ENCODE results near the gene BPIFB3. TPM values are rescaled to one million over a fixed set of nuclear protein-coding genes. Genes with fewer than 3 reads are reported as not detected.
"Not testable (repeated sequence)": the region's sequence is repeated elsewhere in the genome, so short reads cannot be mapped to it uniquely, and the experiment has no call there.

Gene BPIFB3
- total RNA-seq, 1 donor from 2014 or later, result not detected

DNA sequence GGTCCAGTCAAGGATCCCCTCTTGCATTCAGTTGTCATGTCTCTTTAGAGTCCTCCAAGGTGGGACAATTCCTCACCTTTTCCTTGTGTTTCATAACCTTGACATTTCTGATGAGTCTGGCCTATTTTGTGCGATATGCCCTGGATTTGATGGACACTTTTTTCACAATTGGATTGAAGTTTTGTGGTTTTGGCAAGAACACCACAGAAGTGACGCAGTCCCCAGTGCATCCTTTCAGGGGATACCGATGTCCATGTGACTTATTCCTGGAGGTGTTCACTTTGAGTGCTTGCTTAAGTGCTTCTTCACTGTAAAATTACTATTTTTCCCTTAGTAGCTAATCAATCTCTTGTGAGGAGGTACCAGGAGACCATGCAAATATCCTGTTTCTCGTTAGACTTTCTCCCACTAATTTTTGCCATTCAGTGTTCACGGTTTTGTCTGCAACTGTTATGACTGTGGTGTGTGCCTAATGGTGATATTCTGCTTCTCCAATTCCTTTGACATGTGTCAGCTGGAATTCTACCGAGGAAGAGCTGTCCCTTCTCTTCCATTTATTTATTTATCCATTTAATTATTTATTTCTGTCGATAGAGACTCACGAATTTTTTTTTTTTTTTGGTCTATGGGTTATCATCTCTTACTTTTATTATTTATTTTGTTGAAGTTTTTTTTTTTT, 56.6 kb downstream of the BPIFB3 start:
- no peaks in the 10 kb centered on the region for H3K36me3 Mint-ChIP-seq (ENCODE audit: low read depth)
- H3K27ac Mint-ChIP-seq (ENCODE audit: unreplicated experiment), result no peak overlapping the region
- DNase-seq (ENCODE audit: low spot score), result no peak
- no peak for TF ChIP-seq CTCF (IDR thresholded peaks at IDR 0.05)
- no peaks in the 10 kb centered on the region for H3K9me3 Mint-ChIP-seq (ENCODE audit: low read depth)
- peaks cover 22% of the 10 kb centered on the region for H3K27me3 Mint-ChIP-seq (ENCODE audit: low read depth)
- H3K4me1 Mint-ChIP-seq (ENCODE audit: low read depth), result peaks cover 8% of the 10 kb centered on the region
- no peak overlapping the region for H3K4me3 Mint-ChIP-seq (ENCODE audit: unreplicated experiment)

DNA sequence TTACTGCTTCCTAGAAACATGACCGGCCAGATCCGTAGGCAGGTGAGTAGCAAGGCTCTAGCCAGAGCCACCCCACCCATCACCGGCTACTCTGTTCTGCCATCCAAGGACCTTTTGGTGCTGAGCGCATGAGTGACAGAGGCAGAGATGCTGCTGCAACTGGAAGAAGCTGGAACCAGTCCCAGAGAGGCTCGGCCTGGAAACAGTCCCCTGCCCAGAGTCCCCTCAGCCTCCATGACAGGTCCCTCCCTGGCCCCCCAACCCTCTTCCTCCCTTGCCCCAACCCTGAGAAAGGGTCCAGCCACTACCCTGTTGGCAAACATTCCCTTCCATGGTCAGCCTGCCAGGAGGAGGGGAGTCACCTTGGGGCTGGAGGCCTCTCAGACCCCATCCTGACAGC, 57.6 kb downstream of the BPIFB3 start:
- Mint-ChIP-seq H3K27ac (ENCODE audit: unreplicated experiment) (no peak overlapping the region), H3K36me3 (ENCODE audit: low read depth) (no peaks in the 10 kb centered on the region), H3K4me3 (ENCODE audit: unreplicated experiment) (no peak overlapping the region), H3K4me1 (ENCODE audit: low read depth) (no peaks in the 10 kb centered on the region), H3K9me3 (ENCODE audit: low read depth) (no peaks in the 10 kb centered on the region), H3K27me3 (ENCODE audit: low read depth) (peaks cover 16% of the 10 kb centered on the region)
- TF ChIP-seq CTCF (IDR thresholded peaks at IDR 0.05), result no peak
- DNase-seq (ENCODE audit: low spot score), result no peak

GRCh38 chr20:33112547-33113386, 59.1 kb downstream of the BPIFB3 start:
- Mint-ChIP-seq H3K36me3 (ENCODE audit: low read depth) (no peaks in the 10 kb centered on the region), H3K9me3 (ENCODE audit: low read depth) (no peaks in the 10 kb centered on the region), H3K4me1 (ENCODE audit: low read depth) (no peaks in the 10 kb centered on the region), H3K27ac (ENCODE audit: unreplicated experiment) (no peak overlapping the region), H3K27me3 (ENCODE audit: low read depth) (peaks cover 17% of the 10 kb centered on the region), H3K4me3 (ENCODE audit: unreplicated experiment) (no peak overlapping the region)
- no peak for TF ChIP-seq CTCF (IDR thresholded peaks at IDR 0.05)
- DNase-seq (ENCODE audit: low spot score), result no peak

GRCh38 chr20:33113387-33113908, 59.7 kb downstream of the BPIFB3 start:
- peaks cover 17% of the 10 kb centered on the region for H3K27me3 Mint-ChIP-seq (ENCODE audit: low read depth)
- H3K27ac Mint-ChIP-seq (ENCODE audit: unreplicated experiment), result no peak overlapping the region

GRCh38 chr20:33115501-33115900, 61.8 kb downstream of the BPIFB3 start:
- H3K4me1 Mint-ChIP-seq (ENCODE audit: low read depth); DNase-seq (ENCODE audit: low spot score); H3K27ac Mint-ChIP-seq (ENCODE audit: unreplicated experiment); H3K4me3 Mint-ChIP-seq (ENCODE audit: unreplicated experiment); H3K36me3 Mint-ChIP-seq (ENCODE audit: low read depth): not testable (repeated sequence)
- H3K9me3 Mint-ChIP-seq (ENCODE audit: low read depth), result peaks cover 12% of the 10 kb centered on the region
- H3K27me3 Mint-ChIP-seq (ENCODE audit: low read depth), result peaks cover 17% of the 10 kb centered on the region

More at GRCh38 chr20:33113387-33113908, 59.7 kb downstream of the BPIFB3 start:
- no peak for TF ChIP-seq CTCF (IDR thresholded peaks at IDR 0.05)
- no peaks in the 10 kb centered on the region for H3K36me3 Mint-ChIP-seq (ENCODE audit: low read depth)
- no peak for DNase-seq (ENCODE audit: low spot score)
- H3K9me3 Mint-ChIP-seq (ENCODE audit: low read depth), result no peaks in the 10 kb centered on the region
- H3K4me3 Mint-ChIP-seq (ENCODE audit: unreplicated experiment), result no peak overlapping the region
- H3K4me1 Mint-ChIP-seq (ENCODE audit: low read depth), result no peaks in the 10 kb centered on the region

Measured in chondrocyte (in vitro differentiated cells).